SK-N-SH treated with all-trans-retinoic acid at 6 μM for 48 hours (cell line): ENCODE results near the gene LRCH3.

ENCODE experiments used
- BACH2 ChIP-seq: fragments of 250-450 bp; sonication (Bioruptor Pico); IDR thresholded peaks from 2 replicates; pipeline ENCODE4 v1.9.0; 2021; ENCODE audit warnings: mild to moderate bottlenecking, borderline replicate concordance
- CREB5 ChIP-seq: fragments of 250-450 bp; sonication (Bioruptor Pico); IDR thresholded peaks from 2 replicates; pipeline ENCODE4 v1.5.1; 2020; ENCODE audit warnings: low read depth, mild to moderate bottlenecking, moderate library complexity
- CSDC2 ChIP-seq: fragments of 250-450 bp; sonication (Bioruptor Pico); IDR thresholded peaks from 2 replicates; pipeline ENCODE4 v1.5.0; 2020; ENCODE audit warnings: mild to moderate bottlenecking, moderate library complexity
- PATZ1 ChIP-seq: fragments of 250-450 bp; sonication (Bioruptor Pico); IDR thresholded peaks from 2 replicates; pipeline ENCODE4 v1.8.0; 2020; ENCODE audit warnings: mild to moderate bottlenecking, moderate library complexity, borderline replicate concordance
- RARB ChIP-seq: fragments of 250-450 bp; sonication (Bioruptor Pico); IDR thresholded peaks from 2 replicates; pipeline ENCODE4 v1.8.0; 2021; ENCODE audit warnings: mild to moderate bottlenecking, moderate library complexity
- SNAI2 ChIP-seq: fragments of 250-450 bp; sonication (Bioruptor Pico); IDR thresholded peaks from 2 replicates; pipeline ENCODE4 v1.5.0; 2020; ENCODE audit warnings: mild to moderate bottlenecking, moderate library complexity
- TOX ChIP-seq: fragments of 250-450 bp; sonication (Bioruptor Pico); IDR thresholded peaks from 2 replicates; pipeline ENCODE4 v1.8.0; 2021; ENCODE audit warnings: mild to moderate bottlenecking, moderate library complexity, borderline replicate concordance
- TSHZ2 ChIP-seq: fragments of 250-450 bp; sonication (Bioruptor Pico); IDR thresholded peaks from 2 replicates; pipeline ENCODE4 v1.5.0; 2020; ENCODE audit warnings: mild to moderate bottlenecking, moderate library complexity
- ZNF8 ChIP-seq: fragments of 450-650 bp; formaldehyde crosslinking; IDR thresholded peaks from 2 replicates; pipeline ENCODE4 v1.5.0; 2020; ENCODE audit warnings: mild to moderate bottlenecking, moderate library complexity

- TF ChIP-seq ZNF8 (CRISPR knock-in tag): no peak
- TF ChIP-seq PATZ1 (CRISPR knock-in tag): no peak
- no peak for TF ChIP-seq CREB5
- no peak for TF ChIP-seq TOX (CRISPR knock-in tag)
- no peak for TF ChIP-seq SNAI2 (CRISPR knock-in tag)
- TF ChIP-seq BACH2 (CRISPR knock-in tag): no peak
- no peak for TF ChIP-seq RARB
- no peak for TF ChIP-seq TSHZ2 (CRISPR knock-in tag)
- no peak for TF ChIP-seq CSDC2 (CRISPR knock-in tag)
Measured at GRCh38 chr3:197926418-197926817, 135.4 kb downstream of the LRCH3 start.
